HAP-1 (cell line): ENCODE measurements around the gene KRTAP19-3.

ENCODE experiments used
- DNase-seq, 2 experiments: peaks; one replicate each; pipeline ENCODE4 v3.0.0-alpha.2; 2016 to 2020; ENCODE audit warnings: low spot score in 2 of 2
- H3K27me3 ChIP-seq: fragments of 250-450 bp; sonication (Bioruptor Pico); 2 replicates; pipeline ENCODE4 v1.5.1; 2020; ENCODE audit warnings: low read depth, mild to moderate bottlenecking, moderate library complexity
- H3K36me3 ChIP-seq: fragments of 250-450 bp; sonication (Bioruptor Pico); replicated peaks from 2 replicates; pipeline ENCODE4 v1.5.1; 2020; ENCODE audit warnings: mild to moderate bottlenecking
- H3K4me1 ChIP-seq: fragments of 250-450 bp; sonication (Bioruptor Pico); 2 replicates; pipeline ENCODE4 v1.5.1; 2020; ENCODE audit warnings: mild to moderate bottlenecking
- H3K4me3 ChIP-seq: fragments of 250-450 bp; sonication (Bioruptor Pico); 2 replicates; pipeline ENCODE4 v1.5.1; 2020; ENCODE audit warnings: mild to moderate bottlenecking, moderate library complexity
- H3K9me3 ChIP-seq: fragments of 250-450 bp; sonication (Bioruptor Pico); 2 replicates; pipeline ENCODE4 v1.5.1; 2020; ENCODE audit warnings: mild to moderate bottlenecking, moderate library complexity
- in situ Hi-C: fragments of 300-500 bp; cut with MboI; formaldehyde crosslinking; loops from 3 replicates; pipeline ENCODE4 v1.14.3; 2020; ENCODE audit warnings: low sequenced_read_pairs, inconsistent platforms, mixed read lengths

The KRTAP19-3 gene

GRCh38 chr21:30448514-30448913, 43.3 kb downstream of the KRTAP19-3 start:
- no peaks in the 10 kb centered on the region for H3K36me3 ChIP-seq
- in situ Hi-C loops = no loop called here
- H3K4me1 ChIP-seq = no peaks in the 10 kb centered on the region
- no peaks in the 10 kb centered on the region for H3K27me3 ChIP-seq
- DNase-seq = no peak
- H3K4me3 ChIP-seq = no peak overlapping the region
- no peaks in the 10 kb centered on the region for H3K9me3 ChIP-seq

- no peak for DNase-seq
- Histone ChIP-seq H3K4me3 (no peak overlapping the region), H3K9me3 (no peaks in the 10 kb centered on the region), H3K27me3 (no peaks in the 10 kb centered on the region), H3K36me3 (no peaks in the 10 kb centered on the region), H3K4me1 (no peaks in the 10 kb centered on the region)
- in situ Hi-C loops = no loop called here
Measured at GRCh38 chr21:30447056-30447455, 44.8 kb downstream of the KRTAP19-3 start.

GRCh38 chr21:30444204-30444603, 47.6 kb downstream of the KRTAP19-3 start:
- Histone ChIP-seq H3K36me3 (no peaks in the 10 kb centered on the region), H3K9me3 (no peaks in the 10 kb centered on the region), H3K4me1 (no peaks in the 10 kb centered on the region), H3K27me3 (no peaks in the 10 kb centered on the region), H3K4me3 (no peak overlapping the region)
- in situ Hi-C loops = no loop called here
- no peak for DNase-seq

GRCh38 chr21:30443226-30443625, 48.6 kb downstream of the KRTAP19-3 start:
- H3K36me3 ChIP-seq = no peaks in the 10 kb centered on the region
- no peak for DNase-seq
- H3K4me3 ChIP-seq = no peak overlapping the region
- H3K4me1 ChIP-seq = no peaks in the 10 kb centered on the region
- in situ Hi-C loops = no loop called here
- no peaks in the 10 kb centered on the region for H3K27me3 ChIP-seq
- no peaks in the 10 kb centered on the region for H3K9me3 ChIP-seq
